Stimulated activated CD4-positive, alpha-beta T cell treated with anti-CD3 and anti-CD28 coated beads, Interleukin-1b, Interleukin-23, amount 100 ng/mL, for 48 hours (primary cell): Measurements from ENCODE around the gene CPVL.

Experiments used
- DNase-seq: peaks from one replicate; pipeline ENCODE4 v3.0.0-alpha.2; 2020

CPVL gene

DNA sequence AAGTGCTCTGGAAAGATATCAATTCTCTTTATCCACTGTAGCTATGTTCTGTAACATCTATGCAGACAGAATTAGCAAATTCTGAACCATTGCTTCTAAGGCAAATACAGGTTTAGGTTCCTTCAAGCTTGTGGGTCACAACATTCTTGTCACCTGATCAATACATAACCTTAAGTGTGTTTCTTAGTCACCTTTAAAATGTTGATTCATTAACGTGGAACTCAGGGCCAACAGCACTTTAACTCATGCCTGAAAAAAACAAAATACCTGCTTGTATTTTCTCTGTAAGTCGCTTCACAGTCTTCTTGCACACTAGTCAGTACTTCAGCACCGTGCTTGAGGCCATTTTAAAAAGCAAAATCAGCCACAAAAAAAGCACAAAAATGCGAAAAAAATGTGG is 153.0 kb downstream of the CPVL start:
- DNase-seq = no peak

DNA sequence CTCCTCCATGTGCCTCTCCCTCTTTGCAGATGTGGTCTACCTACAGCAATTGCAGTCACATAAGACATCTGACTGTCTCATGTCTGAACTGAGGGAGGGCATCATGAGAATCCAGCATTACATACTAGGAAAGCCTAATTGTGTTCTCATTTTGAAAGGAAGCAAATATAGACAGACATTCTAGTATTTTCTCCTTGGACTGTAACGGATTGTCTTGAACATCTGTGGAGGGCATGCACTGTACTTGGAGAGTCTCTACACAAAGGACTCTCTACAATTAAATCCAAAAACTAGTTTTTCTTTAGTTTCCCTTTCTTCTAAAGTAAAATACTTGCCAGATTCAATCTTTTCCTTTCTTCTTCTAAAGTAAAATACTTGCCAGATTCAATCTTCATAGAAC is 153.5 kb downstream of the CPVL start:
- DNase-seq = no peak

DNA sequence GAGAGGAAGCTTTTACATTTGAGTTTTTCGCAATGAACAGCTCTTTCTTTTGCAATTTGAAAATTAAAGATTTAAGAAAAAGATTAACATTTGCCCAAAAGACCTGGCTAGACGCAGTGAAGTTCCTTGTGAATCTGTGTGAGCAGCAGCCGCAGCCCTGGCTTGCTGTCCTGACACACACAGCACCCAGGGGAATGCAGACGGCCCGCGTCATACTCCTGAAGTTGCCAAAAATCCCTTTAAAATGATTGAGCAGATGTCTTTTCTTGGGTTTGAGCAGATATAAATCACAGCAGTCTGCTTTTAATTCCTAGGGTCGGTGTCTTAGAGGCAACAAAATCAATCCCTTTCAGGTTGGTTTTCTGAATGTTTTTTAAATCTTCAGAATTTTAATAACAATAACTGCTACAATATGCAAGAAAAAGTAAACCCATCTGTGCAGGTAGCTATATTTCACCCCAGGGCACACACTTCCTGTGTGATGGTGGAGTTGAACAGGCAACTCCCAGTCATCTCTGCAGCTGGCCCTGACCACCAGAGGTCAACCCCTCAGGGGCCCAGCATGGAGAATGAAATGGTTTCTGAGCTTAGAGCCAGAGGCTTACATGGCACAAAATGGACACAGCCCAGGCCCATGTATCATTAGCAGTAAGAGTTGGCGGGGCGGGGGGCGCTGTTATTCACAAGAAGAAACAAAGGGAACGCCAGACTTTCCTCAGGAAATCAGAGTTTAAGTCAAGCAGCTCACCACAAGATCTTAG is 156.0 kb downstream of the CPVL start:
- no peak for DNase-seq

- DNase-seq = no peak
Observed at GRCh38 chr7:28989211-28989980, 156.9 kb downstream of the CPVL start.

DNA sequence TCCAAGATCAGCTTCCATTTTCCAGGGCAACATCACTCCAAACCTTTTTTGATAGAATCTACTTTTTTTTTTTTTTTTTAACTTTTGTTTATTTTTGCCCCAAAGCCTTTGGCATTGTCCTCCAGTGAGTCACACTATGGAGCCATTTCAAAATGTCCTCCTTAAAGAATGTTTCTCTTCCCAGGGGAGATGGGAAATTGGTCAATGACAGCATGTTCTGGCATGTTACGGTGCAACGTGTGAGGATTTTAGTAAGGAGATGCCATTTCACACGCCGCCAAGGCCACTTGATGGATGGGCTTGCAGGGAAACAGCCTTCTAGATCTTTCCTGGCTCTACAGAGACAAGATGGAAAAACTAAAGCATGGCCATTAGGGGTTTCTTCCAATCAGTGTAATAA is 157.5 kb downstream of the CPVL start:
- DNase-seq = no peak

DNA sequence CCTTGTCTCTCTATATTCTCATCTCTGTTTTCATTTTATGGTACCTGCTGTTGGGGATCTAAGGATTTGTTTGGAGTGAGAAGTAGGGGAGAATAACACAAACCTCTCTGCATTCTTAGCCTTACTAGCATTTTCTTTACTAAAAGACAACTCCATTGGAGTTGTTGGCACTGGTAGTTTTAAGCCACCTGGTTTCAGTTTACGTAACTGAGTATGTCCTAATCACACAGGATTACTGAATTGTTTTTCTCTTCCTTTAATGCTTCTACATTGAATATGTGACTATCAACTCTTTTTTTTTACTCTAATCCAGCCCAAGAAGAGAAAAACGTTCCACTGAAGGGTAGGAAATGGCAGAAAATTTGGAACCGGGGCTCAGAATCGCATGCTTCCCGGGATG is 158.2 kb downstream of the CPVL start:
- DNase-seq = no peak

DNA sequence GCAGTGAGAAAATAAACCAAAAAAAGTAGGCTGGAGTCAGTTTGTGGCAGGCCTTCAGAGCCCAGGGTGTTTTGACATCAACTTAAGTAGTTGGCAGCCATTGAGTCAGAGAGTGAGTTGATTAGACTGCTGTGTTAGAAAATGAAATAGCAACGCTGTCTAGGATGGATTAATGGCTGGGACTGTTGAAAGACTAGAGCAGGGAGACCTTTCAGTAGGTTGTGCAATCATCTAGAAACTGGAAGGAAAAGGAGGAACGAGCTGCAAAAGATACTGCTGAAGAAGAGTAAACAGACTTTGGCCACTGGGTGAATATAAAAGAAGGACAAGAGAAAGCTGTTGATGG is 159.6 kb downstream of the CPVL start:
- no peak for DNase-seq

DNA sequence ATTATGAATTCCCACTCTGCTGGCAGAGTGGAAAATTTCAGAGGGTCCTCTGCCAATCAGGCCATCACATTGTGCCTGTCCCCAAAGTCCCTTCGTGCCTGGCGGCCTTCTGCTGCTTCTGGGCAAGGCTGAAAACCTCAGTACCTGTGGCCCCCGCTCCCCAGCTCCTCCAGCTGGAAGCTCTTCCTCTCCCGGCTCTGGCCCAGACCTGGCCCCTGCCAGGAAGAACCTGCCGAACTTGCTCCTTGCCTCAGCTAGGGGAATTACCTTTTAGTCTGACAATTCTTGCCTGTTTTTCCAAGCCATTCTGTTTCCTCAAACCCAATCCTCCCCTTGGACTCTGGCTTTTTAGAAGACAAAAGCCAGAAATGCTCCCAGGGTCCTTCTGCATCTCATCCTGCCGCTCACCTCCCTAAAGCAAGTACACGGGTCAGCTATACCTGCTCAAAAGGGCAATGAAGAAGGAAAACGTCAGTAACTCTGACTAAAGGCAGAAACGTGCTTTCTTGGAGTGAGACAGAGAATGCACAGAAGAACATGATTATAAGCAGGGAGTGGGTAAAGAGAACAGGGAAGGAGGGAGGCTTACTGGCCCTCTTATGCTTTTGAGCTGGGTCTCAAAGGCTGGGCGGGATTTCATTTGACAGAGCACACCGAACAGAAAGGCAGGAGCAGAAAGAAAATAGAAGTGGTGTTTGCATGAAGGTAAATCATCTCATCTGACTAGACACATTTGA is 160.1 kb downstream of the CPVL start:
- DNase-seq = no peak

- DNase-seq = no peak
Observed at GRCh38 chr7:28984631-28985030, 161.7 kb downstream of the CPVL start.

- no peak for DNase-seq
Observed at GRCh38 chr7:28984217-28984616, 162.1 kb downstream of the CPVL start.

- no peak for DNase-seq
Observed at GRCh38 chr7:28983396-28984190, 162.7 kb downstream of the CPVL start.

DNA sequence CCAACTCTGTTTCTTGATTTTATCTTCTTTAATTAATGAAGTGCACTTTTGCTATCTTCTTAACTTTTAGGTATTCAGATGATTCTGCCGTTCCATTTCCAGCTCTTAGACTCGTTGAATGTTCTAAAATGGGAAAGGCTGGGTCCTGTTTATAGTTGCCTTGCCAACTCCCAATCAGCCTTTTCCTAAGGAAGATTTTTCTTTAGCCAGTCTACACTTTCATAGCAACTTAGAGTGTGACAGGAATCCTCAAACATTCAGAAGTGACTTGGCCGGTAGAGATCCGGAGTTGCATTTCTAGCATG is 165.2 kb downstream of the CPVL start:
- DNase-seq = no peak

DNA sequence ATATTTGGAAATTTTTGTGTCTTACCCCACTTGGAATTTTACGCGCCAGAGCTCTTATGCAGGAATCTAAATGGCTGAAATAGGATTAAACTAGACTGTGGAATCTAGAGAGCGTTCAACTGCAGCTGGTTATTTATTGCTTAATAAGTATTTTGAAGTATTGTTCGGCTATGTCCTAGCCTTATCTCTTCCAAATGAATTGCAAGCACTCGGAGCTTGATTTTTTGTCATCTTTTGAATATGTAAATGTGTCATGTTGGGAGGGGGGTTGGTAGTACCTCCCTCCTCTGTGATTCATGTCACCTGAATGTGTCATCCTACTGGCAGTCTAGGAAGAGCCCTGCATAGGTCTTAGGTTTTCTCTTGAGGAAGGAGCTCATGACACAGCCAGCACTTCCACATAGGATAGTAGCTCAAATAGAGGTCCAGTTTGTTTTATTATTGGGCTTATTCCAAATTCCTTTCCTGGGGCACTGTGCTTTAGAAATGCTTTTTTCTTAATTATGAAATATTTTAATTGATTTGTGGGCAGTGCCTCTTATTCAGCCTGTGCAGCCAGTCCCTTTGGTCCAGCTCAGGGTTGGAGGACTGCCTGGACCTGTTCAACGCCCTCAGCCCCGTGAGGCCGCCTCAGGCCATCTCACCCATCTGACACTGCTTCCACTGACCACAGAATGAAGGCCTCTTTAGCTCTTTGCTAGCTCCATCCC is 165.7 kb downstream of the CPVL start:
- no peak for DNase-seq

DNA sequence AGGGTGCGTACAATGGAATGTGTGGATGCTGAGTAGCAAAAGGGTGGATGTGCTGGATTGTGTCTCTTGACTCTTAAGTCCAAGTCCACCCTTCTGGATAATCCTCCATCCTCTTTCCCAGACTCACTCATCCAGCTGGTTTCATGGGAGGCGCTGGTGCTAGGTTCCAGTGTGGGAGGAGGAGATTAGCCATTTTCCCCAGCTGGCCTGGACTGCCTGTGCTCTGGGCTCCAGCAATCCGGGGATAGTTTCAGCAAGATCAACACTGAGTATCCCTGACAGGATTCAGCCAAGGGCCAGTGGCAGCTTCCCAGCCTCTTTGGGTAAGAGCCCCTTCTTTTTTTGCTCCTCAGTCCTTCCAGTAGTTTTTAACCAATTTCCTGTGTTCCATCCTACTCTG is 166.6 kb downstream of the CPVL start:
- no peak for DNase-seq

DNA sequence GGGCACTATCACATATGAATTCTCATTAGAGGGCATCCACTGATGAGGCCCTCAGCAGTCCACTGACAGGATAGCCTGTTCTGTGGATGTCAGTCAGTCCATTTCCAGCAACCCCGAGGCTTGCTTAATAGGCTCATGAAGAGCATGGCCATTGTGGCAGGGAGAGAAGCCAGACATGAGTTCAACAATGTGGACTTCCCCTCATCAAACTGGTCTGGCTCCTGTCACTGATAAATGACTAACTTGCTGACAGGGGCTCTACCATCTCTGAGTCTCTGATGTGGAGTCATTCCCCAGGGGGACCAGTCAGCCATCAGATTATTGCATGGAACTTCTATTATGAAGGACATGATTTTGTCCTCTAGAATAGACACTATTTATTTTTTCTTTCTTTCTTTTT is 168.5 kb downstream of the CPVL start:
- no peak for DNase-seq

GRCh38 chr7:28976022-28976421 is 170.3 kb downstream of the CPVL start:
- no peak for DNase-seq

- no peak for DNase-seq
Observed at GRCh38 chr7:28973591-28973990, 172.7 kb downstream of the CPVL start.

DNA sequence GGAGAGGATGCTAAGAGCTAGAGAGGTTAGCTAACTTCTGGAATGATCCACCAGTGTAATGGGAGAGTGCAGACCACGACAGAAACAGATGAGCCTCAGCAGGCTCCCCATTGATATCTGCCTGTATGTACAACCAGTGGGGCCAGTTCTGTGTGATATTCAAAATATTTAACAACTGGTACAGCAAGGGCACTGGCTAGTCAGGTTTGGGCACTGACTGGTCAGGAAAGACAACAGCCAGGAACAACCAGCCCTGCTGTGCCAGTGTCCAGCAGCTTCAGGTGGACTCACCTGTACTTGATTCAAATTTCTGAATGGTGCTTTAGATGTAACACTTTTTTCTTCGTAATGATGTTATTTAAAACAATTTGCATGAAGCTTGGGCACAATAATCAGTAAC is 182.3 kb downstream of the CPVL start:
- DNase-seq = no peak

DNA sequence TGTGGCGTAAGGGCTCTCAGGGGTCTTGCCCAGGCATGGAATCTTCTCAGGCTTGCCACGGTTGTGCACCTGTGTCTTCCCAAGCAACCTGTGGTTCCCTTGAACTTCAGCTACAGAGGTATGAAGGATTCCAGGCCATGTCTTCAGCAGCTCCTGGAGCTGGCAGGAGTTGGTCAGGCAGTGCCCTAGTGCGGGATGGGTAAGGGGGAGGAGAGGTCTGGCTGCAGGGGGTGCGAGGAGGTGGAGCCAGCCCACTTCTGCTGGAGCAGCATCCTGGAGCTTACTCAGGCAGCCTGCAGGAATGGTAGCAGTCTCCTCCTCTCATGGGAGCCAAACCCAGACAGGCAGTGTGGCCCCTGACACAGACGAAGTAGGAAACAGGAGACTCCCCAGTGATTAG is 184.4 kb downstream of the CPVL start:
- DNase-seq = no peak

- no peak for DNase-seq
Observed at GRCh38 chr7:28960071-28960840, 186.1 kb downstream of the CPVL start.

GRCh38 chr7:28958980-28959347 is 187.4 kb downstream of the CPVL start:
- no peak for DNase-seq
